H1 (cell line): ENCODE measurements around the gene UBQLN1. TPM values are rescaled to one million over a fixed set of nuclear protein-coding genes. Genes with fewer than 3 reads are reported as not detected.

ENCODE experiments used
- CTCF ChIA-PET: fragments of 300-600 bp; sonication (Branson Sonifier 250); formaldehyde crosslinking; loops from one replicate; lab custom pipeline; 2021; ENCODE audit not compliant: partially characterized antibody; lab: Charles Lee
- POLR2A ChIA-PET: fragments of 300-600 bp; sonication (Branson Sonifier 250); formaldehyde crosslinking; loops from one replicate; lab custom pipeline; 2021; ENCODE audit warnings: inconsistent platforms; ENCODE audit not compliant: partially characterized antibody; lab: Charles Lee
- DNase-seq, 2 experiments: peaks; one replicate each; pipeline versions ENCODE4 v3.0.0 to v3.0.0-alpha.2; 2010 to 2022; ENCODE audit warnings: low spot score in 2 of 2, low read depth in 1 of 2, mixed read lengths in 1 of 2
- FAIRE-seq: peaks from 2 replicates; lab custom pipeline; 2011; peaks lifted over from hg19 to GRCh38; lab: Jason Lieb, UNC
- H2AFZ ChIP-seq: 2 replicates; pipeline ENCODE4 v1.8.1; 2012; ENCODE audit warnings: low read length, inconsistent platforms
- H2AK5ac ChIP-seq: 2 replicates; pipeline ENCODE4 v1.6.1; 2013; ENCODE audit warnings: low read depth, low read length
- H2BK120ac ChIP-seq: replicated peaks from 2 replicates; pipeline ENCODE3; 2013; ENCODE audit warnings: low read depth, low read length, inconsistent platforms
- H2BK12ac ChIP-seq: 2 replicates; pipeline ENCODE4 v1.6.1; 2013; ENCODE audit warnings: low read depth, low read length
- H2BK15ac ChIP-seq: 2 replicates; pipeline ENCODE4 v1.6.1; 2013; ENCODE audit warnings: low read length
- H2BK20ac ChIP-seq: 2 replicates; pipeline ENCODE4 v1.6.1; 2013; ENCODE audit warnings: low read length
- H2BK5ac ChIP-seq: 2 replicates; pipeline ENCODE4 v1.6.1; 2013; ENCODE audit warnings: low read depth, low read length
- H3K14ac ChIP-seq: 2 replicates; pipeline ENCODE4 v1.6.1; 2013; ENCODE audit warnings: inconsistent platforms; ENCODE audit not compliant: insufficient read length
- H3K18ac ChIP-seq: 2 replicates; pipeline ENCODE4 v1.6.1; 2013; ENCODE audit warnings: low read length; ENCODE audit errors: extremely low read depth
- H3K23ac ChIP-seq: 2 replicates; pipeline ENCODE4 v1.6.1; 2013; ENCODE audit warnings: inconsistent platforms; ENCODE audit not compliant: insufficient read length
- H3K23me2 ChIP-seq: 2 replicates; pipeline ENCODE4 v1.6.1; 2013; ENCODE audit warnings: low read depth, low read length
- H3K27ac ChIP-seq: 2 replicates; pipeline ENCODE4 v1.6.1; 2011; ENCODE audit warnings: low read depth, low read length, inconsistent platforms
- H3K27me3 ChIP-seq, 4 experiments: replicated peaks in 1 of 4; 1 replicate in 1 of 4; 2 replicates in 3 of 4; pipeline versions ENCODE4 v1.6.1 to v1.8.1; 2011 to 2013; ENCODE audit warnings: low read length in 3 of 4, mild to moderate bottlenecking in 3 of 4, inconsistent platforms in 2 of 4, mixed read lengths in 2 of 4, moderate library complexity in 1 of 4; ENCODE audit not compliant: control insufficient read depth in 3 of 4, insufficient read depth in 3 of 4; ENCODE audit errors: extremely low read depth in 1 of 4
- H3K36me3 ChIP-seq, 4 experiments: 2 replicates each; pipeline versions ENCODE4 v1.6.1 to v1.8.1; 2011 to 2013; ENCODE audit warnings: mild to moderate bottlenecking in 4 of 4, low read length in 3 of 4, moderate library complexity in 2 of 4, control low read depth in 1 of 4, inconsistent platforms in 1 of 4; ENCODE audit not compliant: insufficient read depth in 4 of 4, control insufficient read depth in 2 of 4
- H3K4ac ChIP-seq: replicated peaks from 2 replicates; pipeline ENCODE3; 2013; ENCODE audit warnings: low read length, low read depth, mixed read lengths, inconsistent platforms; ENCODE audit not compliant: insufficient read length
- H3K4me1 ChIP-seq, 4 experiments: replicated peaks in 1 of 4; 1 replicate in 1 of 4; 2 replicates in 3 of 4; pipeline versions ENCODE4 v1.6.1 to v1.8.1; 2011 to 2013; ENCODE audit warnings: low read length in 3 of 4, inconsistent platforms in 2 of 4, mixed read lengths in 1 of 4; ENCODE audit not compliant: insufficient read depth in 4 of 4, control insufficient read depth in 3 of 4
- H3K4me2 ChIP-seq, 2 experiments: 2 replicates each; pipeline versions ENCODE4 v1.6.1 to v1.8.1; 2011 to 2013; ENCODE audit warnings: low read depth in 2 of 2, low read length in 2 of 2, control low read depth in 1 of 2, inconsistent platforms in 1 of 2, mild to moderate bottlenecking in 1 of 2; ENCODE audit not compliant: insufficient read depth in 1 of 2
- H3K4me3 ChIP-seq, 4 experiments: fragments of 200-600, 300-600 bp in 1 of 4; sonication (generic), shearing (Covaris generic), sonication (Bioruptor Twin) in 1 of 4; 2 replicates each; pipeline versions ENCODE4 v1.5.1 to v1.8.1; 2011 to 2016; ENCODE audit warnings: low read length in 4 of 4, low read depth in 3 of 4, control low read depth in 2 of 4, inconsistent platforms in 2 of 4, mild to moderate bottlenecking in 2 of 4, mixed read lengths in 1 of 4, moderate library complexity in 1 of 4; ENCODE audit not compliant: insufficient read depth in 2 of 4; ENCODE audit errors: extremely low read depth in 1 of 4
- H3K56ac ChIP-seq: replicated peaks from 2 replicates; pipeline ENCODE3; 2013; ENCODE audit warnings: low read depth, mild to moderate bottlenecking, mixed read lengths, low read length, inconsistent platforms; ENCODE audit not compliant: insufficient read length
- H3K79me1 ChIP-seq: 2 replicates; pipeline ENCODE4 v1.6.1; 2013; ENCODE audit warnings: low read depth, low read length, control low read depth
- H3K79me2 ChIP-seq, 2 experiments: 2 replicates each; pipeline versions ENCODE4 v1.6.1 to v1.8.1; 2012 to 2013; ENCODE audit warnings: low read length in 2 of 2, mild to moderate bottlenecking in 2 of 2, inconsistent platforms in 1 of 2; ENCODE audit not compliant: insufficient read depth in 2 of 2, control insufficient read depth in 1 of 2
- H3K9ac ChIP-seq, 4 experiments: replicated peaks in 1 of 4; 1 replicate in 1 of 4; 2 replicates in 3 of 4; pipeline versions ENCODE4 v1.6.1 to v1.8.1; 2011 to 2013; ENCODE audit warnings: low read depth in 3 of 4, low read length in 3 of 4, control low read depth in 2 of 4, mild to moderate bottlenecking in 2 of 4, moderate library complexity in 2 of 4, inconsistent platforms in 1 of 4; ENCODE audit errors: extremely low read depth in 1 of 4
- H3K9me3 ChIP-seq, 2 experiments: 2 replicates each; pipeline versions ENCODE4 v1.6.1 to v1.8.1; 2012 to 2013; ENCODE audit warnings: mild to moderate bottlenecking in 2 of 2, moderate library complexity in 2 of 2, control low read depth in 1 of 2, inconsistent platforms in 1 of 2, low read depth in 1 of 2, low read length in 1 of 2, mixed read lengths in 1 of 2; ENCODE audit not compliant: insufficient read depth in 2 of 2
- H4K20me1 ChIP-seq, 2 experiments: replicated peaks in 1 of 2; 2 replicates each; pipeline versions ENCODE3 to v1.8.1; 2011 to 2013; ENCODE audit warnings: inconsistent platforms in 2 of 2, low read length in 2 of 2, mild to moderate bottlenecking in 1 of 2; ENCODE audit not compliant: insufficient read depth in 2 of 2, control insufficient read depth in 1 of 2
- H4K5ac ChIP-seq: 2 replicates; pipeline ENCODE4 v1.6.1; 2013; ENCODE audit warnings: low read length, low read depth, mixed read lengths, inconsistent platforms; ENCODE audit not compliant: insufficient read length
- H4K8ac ChIP-seq: 2 replicates; pipeline ENCODE4 v1.8.0; 2013; ENCODE audit warnings: mild to moderate bottlenecking, moderate library complexity, low read length, inconsistent platforms; ENCODE audit not compliant: insufficient read depth; ENCODE audit errors: extremely low read depth
- H4K91ac ChIP-seq: replicated peaks from 2 replicates; pipeline ENCODE3; 2013; ENCODE audit warnings: low read length, mixed read lengths, inconsistent platforms; ENCODE audit not compliant: insufficient read length
- KDM1A ChIP-seq: fragments of 200-600, 300-600 bp; sonication (generic); IDR thresholded peaks from 2 replicates; pipeline ENCODE4 v1.7.1; 2016; ENCODE audit warnings: mild to moderate bottlenecking, low read length, borderline replicate concordance
- SP2 ChIP-seq: IDR thresholded peaks from 2 replicates; pipeline ENCODE4 v1.6.1; 2012; ENCODE audit warnings: mild to moderate bottlenecking, low read length, inconsistent platforms
- WGBS, 2 experiments: shearing (Covaris generic) in 1 of 2; methylation state at CpG; one replicate each; pipeline versions ENCODE4 v1.1.6 to v1.1.7; 2013 to 2015; ENCODE audit warnings: low lambda C conversion rate in 2 of 2, mixed read lengths in 2 of 2, inconsistent platforms in 1 of 2, low coverage in 1 of 2, missing lambda C conversion rate in 1 of 2; ENCODE audit not compliant: insufficient replicate concordance in 2 of 2, insufficient coverage in 1 of 2, insufficient read length in 1 of 2; ENCODE audit errors: extremely low coverage in 1 of 2, missing lambda C conversion rate in 1 of 2; 5-methylcytosine and 5-hydroxymethylcytosine counted together
- polyA plus RNA-seq, 7 experiments: library from polyadenylated mRNA; depleted of rRNA in 3 of 7; stranded (reverse) in 5 of 7; unstranded in 2 of 7; fragments of >200 nt in 5 of 7; fragments of 200-250 nt in 2 of 7; gene quantifications; 1 replicate in 5 of 7; 2 replicates in 1 of 7; 4 replicates in 1 of 7; pipeline versions ENCODE4 v1.2.1 to v1.2.3, GENCODE V29; 2011 to 2013; ENCODE audit warnings: missing spikeins in 2 of 7, mixed read lengths in 2 of 7
- total RNA-seq: library from RNA; stranded (reverse); fragmentation: NEBNext Ultra II Directional; extraction: Animal tissue kit (Norgen Biotek cat#: 25700); gene quantifications from 2 replicates; pipeline ENCODE4 v1.2.1, GENCODE V29; 2021

Gene UBQLN1
- total and polyA plus RNA-seq, 2 of the 8 experiments (the other 6 are each of a cell fraction or from before 2014, with no cell fraction given): 62.4 to 105 TPM

DNA sequence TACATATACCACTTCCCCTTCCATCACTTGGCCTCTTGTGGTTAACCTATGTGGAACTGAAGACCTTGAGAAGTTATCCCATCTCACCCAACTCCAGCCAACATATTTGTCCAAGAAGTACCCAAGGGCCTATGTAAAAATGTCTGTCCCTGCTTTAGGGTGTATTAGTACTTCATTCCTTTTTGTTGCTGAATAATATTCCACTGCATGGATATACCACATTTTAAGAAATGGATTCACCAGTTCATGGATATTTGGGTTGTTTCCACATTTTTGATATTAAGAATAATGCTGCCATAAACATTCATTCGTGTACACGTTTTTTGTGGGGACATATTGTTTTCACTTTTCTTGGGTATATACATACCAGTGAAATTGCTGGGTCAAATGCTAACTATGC, 56.2 kb downstream of the UBQLN1 start:
- H3K27me3 ChIP-seq: no peaks in the 10 kb centered on the region
- no peak for DNase-seq
- POLR2A ChIA-PET: interaction anchor here (0.6 kb wide), 1 partner anchor 843 kb away, joined by 3 read pairs; no protein-coding TSS in a partner anchor

More for the DNA sequence above, 56.2 kb downstream of the UBQLN1 start:
- Histone ChIP-seq H4K8ac (no peak overlapping the region), H2AK5ac (no peak overlapping the region), H3K36me3 (peaks cover 3 to 24% (median 18%) of the 10 kb centered on the region in 4 experiments; a peak in 7 of 8 replicates), H3K9me3 (no peaks in the 10 kb centered on the region), H4K91ac (no peak overlapping the region), H2BK12ac (no peak overlapping the region), H2BK15ac (no peak overlapping the region), H3K23me2 (no peaks in the 10 kb centered on the region), H3K18ac (no peak overlapping the region), H3K4me1 (peaks cover 0 to 3% (median 0%) of the 10 kb centered on the region in 4 experiments; a peak in 2 of 7 replicates), H3K79me2 (no peaks in the 10 kb centered on the region), H3K14ac (no peak overlapping the region), H4K5ac (no peak overlapping the region), H3K4me2 (no peak overlapping the region), H2AFZ (no peak overlapping the region), H2BK120ac (no peak overlapping the region), H2BK20ac (no peak overlapping the region), H3K4me3 (no peak overlapping the region), H3K23ac (no peak overlapping the region), H4K20me1 (peaks cover 0 to 2% of the 10 kb centered on the region in 2 experiments), H3K4ac (no peak overlapping the region), H3K27ac (no peak overlapping the region), H3K79me1 (no peaks in the 10 kb centered on the region; the same call in 1 of the 2 replicates), H2BK5ac (no peak overlapping the region), H3K56ac (no peak overlapping the region), H3K9ac (no peak overlapping the region)
- 97% methylated on average over 2 of the region's 2 CpGs; no CpG with 5 or more reads in 1 of the 2 experiments for WGBS, 2 experiments
- CTCF ChIA-PET: interaction anchor here (1.8 to 9.8 kb wide), 4 partner anchors 11 to 318 kb away, joined by 6 to 75 read pairs (median 18); no protein-coding TSS in a partner anchor
- TF ChIP-seq KDM1A: peak; percentile 45; the same call in 1 of the 2 replicates
- TF ChIP-seq SP2: no peak
- FAIRE-seq: no peak
